ENCODE measurements around the gene NUDT4.

The NUDT4 gene

DNA sequence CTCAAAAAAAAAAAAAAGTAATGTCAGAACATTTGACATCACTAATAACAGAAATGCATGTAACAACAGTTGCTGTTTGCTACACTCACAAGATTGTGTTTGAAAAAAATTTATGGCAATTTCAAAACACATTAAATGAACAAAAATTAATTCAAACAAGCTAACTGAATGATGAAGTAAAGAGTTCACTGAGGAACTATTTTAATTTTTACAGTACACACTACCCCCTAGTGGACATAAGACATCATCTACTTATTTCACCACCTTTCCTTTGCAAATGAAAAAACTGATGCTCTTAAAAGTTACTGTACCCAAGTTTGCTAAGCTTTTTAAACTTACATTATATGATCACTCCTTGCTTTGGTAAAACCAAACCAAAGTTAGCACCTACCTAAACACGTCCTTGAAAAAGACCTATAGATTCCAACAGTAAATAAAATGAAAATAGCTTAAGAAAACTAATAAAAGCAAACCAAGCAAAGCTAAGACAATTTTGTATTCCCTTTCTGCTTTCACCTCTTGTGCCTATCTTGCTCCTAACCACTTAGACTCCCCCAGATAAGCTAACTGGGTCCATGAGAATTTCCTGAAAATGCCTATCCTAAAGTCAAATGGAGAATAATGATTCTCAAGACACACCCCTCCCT lies 41.8 kb downstream of the NUDT4 start:
- TF ChIP-seq, protein P1, sequence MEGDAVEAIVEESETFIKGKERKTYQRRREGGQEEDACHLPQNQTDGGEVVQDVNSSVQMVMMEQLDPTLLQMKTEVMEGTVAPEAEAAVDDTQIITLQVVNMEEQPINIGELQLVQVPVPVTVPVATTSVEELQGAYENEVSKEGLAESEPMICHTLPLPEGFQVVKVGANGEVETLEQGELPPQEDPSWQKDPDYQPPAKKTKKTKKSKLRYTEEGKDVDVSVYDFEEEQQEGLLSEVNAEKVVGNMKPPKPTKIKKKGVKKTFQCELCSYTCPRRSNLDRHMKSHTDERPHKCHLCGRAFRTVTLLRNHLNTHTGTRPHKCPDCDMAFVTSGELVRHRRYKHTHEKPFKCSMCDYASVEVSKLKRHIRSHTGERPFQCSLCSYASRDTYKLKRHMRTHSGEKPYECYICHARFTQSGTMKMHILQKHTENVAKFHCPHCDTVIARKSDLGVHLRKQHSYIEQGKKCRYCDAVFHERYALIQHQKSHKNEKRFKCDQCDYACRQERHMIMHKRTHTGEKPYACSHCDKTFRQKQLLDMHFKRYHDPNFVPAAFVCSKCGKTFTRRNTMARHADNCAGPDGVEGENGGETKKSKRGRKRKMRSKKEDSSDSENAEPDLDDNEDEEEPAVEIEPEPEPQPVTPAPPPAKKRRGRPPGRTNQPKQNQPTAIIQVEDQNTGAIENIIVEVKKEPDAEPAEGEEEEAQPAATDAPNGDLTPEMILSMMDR (IDR thresholded peaks at IDR 0.05; ENCODE audit: insufficient read depth, low read depth, low read length, missing control alignments), result peak; percentile 41

DNA sequence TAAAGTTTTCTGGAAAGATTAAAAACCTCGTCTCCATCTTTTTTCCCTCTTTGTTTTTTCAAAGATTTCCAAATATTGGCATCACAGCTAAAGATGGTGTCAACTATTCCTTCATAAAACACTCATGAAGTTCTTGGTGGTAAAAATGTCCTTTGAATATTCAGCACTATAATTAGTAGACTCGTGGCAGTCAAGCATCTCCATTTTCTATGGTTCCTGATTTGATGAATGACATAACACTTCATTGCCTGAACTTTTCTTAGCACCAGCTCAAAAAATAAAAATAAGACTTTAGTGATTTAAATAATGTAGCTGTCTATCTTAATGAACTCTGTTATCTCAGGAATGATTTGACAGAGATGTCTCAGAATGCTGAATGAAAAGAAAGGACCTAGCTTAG lies 44.3 kb downstream of the NUDT4 start:
- no peak for DNase-seq (ENCODE audit: low read depth)
- TF ChIP-seq, protein P1 (IDR thresholded peaks at IDR 0.05; ENCODE audit: insufficient read depth, low read depth, low read length, missing control alignments), result no peak

More for the DNA sequence above, 41.8 kb downstream of the NUDT4 start:
- DNase-seq (ENCODE audit: low read depth), result peak; percentile 58
- H3K4me3 ChIP-seq (ENCODE audit: low read length), result no peak overlapping the region

GRCh38 chr12:93425736-93426411 lies 48.1 kb downstream of the NUDT4 start:
- no peak overlapping the region for H3K4me3 ChIP-seq (ENCODE audit: low read length)
- no peak for DNase-seq (ENCODE audit: low read depth)

More for the DNA sequence above, 44.3 kb downstream of the NUDT4 start:
- no peak overlapping the region for H3K4me3 ChIP-seq (ENCODE audit: low read length)

GRCh38 chr12:93426412-93426805 lies 48.7 kb downstream of the NUDT4 start:
- TF ChIP-seq, protein P1 (IDR thresholded peaks at IDR 0.05; ENCODE audit: insufficient read depth, low read depth, low read length, missing control alignments), result no peak
- H3K4me3 ChIP-seq (ENCODE audit: low read length), result no peak overlapping the region
- no peak for DNase-seq (ENCODE audit: low read depth)

More at GRCh38 chr12:93425736-93426411, 48.1 kb downstream of the NUDT4 start:
- TF ChIP-seq, protein P1 (IDR thresholded peaks at IDR 0.05; ENCODE audit: insufficient read depth, low read depth, low read length, missing control alignments), result no peak

- peak; percentile 43 for DNase-seq (ENCODE audit: low read depth)
- H3K4me3 ChIP-seq (ENCODE audit: low read length), result no peak overlapping the region
- TF ChIP-seq, protein P1 (IDR thresholded peaks at IDR 0.05; ENCODE audit: insufficient read depth, low read depth, low read length, missing control alignments), result no peak
These were observed 50.2 kb downstream of the NUDT4 start for GRCh38 chr12:93427779-93428564.

DNA sequence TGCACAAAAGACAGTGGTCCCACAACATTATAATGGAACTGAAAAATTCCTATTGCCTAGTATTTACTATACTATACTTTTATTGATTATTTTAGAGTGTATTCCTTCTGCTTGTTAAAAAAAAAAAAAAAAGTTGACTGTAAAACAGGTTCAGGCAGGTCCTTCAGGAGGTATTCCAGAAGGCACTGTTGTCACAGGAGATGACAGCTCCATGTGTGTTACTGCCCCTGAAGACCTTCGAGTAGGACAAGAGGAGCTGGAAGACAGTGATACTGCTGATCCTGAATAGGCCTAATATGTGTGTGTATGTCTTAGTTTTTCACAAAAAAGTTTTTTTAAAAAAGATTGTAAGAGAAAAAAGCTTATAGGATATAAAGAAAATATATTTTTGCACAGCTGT lies 51.7 kb downstream of the NUDT4 start:
- no peak overlapping the region for H3K4me3 ChIP-seq (ENCODE audit: low read length)
- TF ChIP-seq, protein P1 (IDR thresholded peaks at IDR 0.05; ENCODE audit: insufficient read depth, low read depth, low read length, missing control alignments), result no peak
- peak; percentile 63 for DNase-seq (ENCODE audit: low read depth)

Data from epithelial cell of esophagus (primary cell).